Esophagus squamous epithelium (tissue), 4 donors: ENCODE data around the gene IRAK1BP1.

Experiments
- POLR2A ChIP-seq, 4 donors: fragments of 450-650 bp; IDR thresholded peaks; one replicate each; pipeline ENCODE4 v1.6.1; 2017; ENCODE audit warnings: antibody characterized with exemption in 4 of 4, mild to moderate bottlenecking in 4 of 4, moderate library complexity in 3 of 4
- TF ChIP-seq, protein P1 (sequence below), 6 experiments: fragments of 450-650 bp in 4 of 6; fragments of 200-600 bp in 2 of 6; sonication (generic) in 2 of 6; IDR thresholded peaks; one replicate each; pipeline ENCODE4 v1.5.1; 2016 to 2019; ENCODE audit warnings: antibody characterized with exemption in 6 of 6, mild to moderate bottlenecking in 4 of 6, moderate library complexity in 4 of 6

DNA sequence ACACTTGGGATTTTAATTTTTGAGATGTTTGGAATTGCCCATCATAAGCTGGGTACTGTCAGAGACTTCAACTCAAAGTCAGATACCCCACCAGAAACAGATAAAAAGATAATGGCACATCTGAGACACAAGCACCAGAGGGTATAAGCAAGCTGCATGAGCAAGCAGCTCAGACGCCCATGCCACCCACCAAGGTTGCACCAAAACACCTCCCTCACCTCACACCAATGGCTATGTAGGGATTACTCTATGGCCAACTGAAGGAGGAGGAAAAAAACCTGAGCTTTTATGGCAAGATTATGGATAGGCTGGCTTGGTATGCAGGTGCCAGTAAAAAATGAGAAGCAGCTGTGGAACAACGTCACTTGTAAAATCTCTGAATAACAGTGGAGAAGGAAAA lies 3.8 kb upstream of the IRAK1BP1 start:
- TF ChIP-seq, protein P1, sequence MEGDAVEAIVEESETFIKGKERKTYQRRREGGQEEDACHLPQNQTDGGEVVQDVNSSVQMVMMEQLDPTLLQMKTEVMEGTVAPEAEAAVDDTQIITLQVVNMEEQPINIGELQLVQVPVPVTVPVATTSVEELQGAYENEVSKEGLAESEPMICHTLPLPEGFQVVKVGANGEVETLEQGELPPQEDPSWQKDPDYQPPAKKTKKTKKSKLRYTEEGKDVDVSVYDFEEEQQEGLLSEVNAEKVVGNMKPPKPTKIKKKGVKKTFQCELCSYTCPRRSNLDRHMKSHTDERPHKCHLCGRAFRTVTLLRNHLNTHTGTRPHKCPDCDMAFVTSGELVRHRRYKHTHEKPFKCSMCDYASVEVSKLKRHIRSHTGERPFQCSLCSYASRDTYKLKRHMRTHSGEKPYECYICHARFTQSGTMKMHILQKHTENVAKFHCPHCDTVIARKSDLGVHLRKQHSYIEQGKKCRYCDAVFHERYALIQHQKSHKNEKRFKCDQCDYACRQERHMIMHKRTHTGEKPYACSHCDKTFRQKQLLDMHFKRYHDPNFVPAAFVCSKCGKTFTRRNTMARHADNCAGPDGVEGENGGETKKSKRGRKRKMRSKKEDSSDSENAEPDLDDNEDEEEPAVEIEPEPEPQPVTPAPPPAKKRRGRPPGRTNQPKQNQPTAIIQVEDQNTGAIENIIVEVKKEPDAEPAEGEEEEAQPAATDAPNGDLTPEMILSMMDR (IDR thresholded peaks at IDR 0.05), result no peak
- no peak for TF ChIP-seq POLR2A (IDR thresholded peaks at IDR 0.05)
